GM12873 (cell line): ENCODE data around the gene ZNF780A.

Experiments used
- CTCF ChIP-seq: IDR thresholded peaks from 2 replicates; pipeline ENCODE4 v1.5.1; 2012; ENCODE audit warnings: low read depth, mild to moderate bottlenecking, moderate library complexity, low read length, control low read depth; ENCODE audit not compliant: insufficient read depth; ENCODE audit errors: missing control alignments

The ZNF780A gene

GRCh38 chr19:40093416-40093815, 2.7 kb upstream of the ZNF780A start:
- no peak for TF ChIP-seq CTCF

GRCh38 chr19:40091205-40092129, 724 bp upstream of the ZNF780A start:
- TF ChIP-seq CTCF = no peak

GRCh38 chr19:40089462-40089861, 1.3 kb downstream of the ZNF780A start:
- TF ChIP-seq CTCF = no peak

- TF ChIP-seq CTCF = no peak
Measured at GRCh38 chr19:40088299-40089047, 2.3 kb downstream of the ZNF780A start.

- no peak for TF ChIP-seq CTCF
Measured at GRCh38 chr19:40084948-40085347, 5.8 kb downstream of the ZNF780A start.

- no peak for TF ChIP-seq CTCF
Measured at GRCh38 chr19:40081411-40081810, 9.3 kb downstream of the ZNF780A start.

- TF ChIP-seq CTCF = no peak
Measured at GRCh38 chr19:40080289-40080688, 10.5 kb downstream of the ZNF780A start.
